ENCODE data around the gene PCGF3.
"Not testable (repeated sequence)": the region's sequence is repeated elsewhere in the genome, so short reads cannot be mapped to it uniquely, and the experiment has no call there.

The PCGF3 gene

GRCh38 chr4:683982-684622 is 21.5 kb upstream of the PCGF3 start:
- peak; percentile 67 for DNase-seq

DNA sequence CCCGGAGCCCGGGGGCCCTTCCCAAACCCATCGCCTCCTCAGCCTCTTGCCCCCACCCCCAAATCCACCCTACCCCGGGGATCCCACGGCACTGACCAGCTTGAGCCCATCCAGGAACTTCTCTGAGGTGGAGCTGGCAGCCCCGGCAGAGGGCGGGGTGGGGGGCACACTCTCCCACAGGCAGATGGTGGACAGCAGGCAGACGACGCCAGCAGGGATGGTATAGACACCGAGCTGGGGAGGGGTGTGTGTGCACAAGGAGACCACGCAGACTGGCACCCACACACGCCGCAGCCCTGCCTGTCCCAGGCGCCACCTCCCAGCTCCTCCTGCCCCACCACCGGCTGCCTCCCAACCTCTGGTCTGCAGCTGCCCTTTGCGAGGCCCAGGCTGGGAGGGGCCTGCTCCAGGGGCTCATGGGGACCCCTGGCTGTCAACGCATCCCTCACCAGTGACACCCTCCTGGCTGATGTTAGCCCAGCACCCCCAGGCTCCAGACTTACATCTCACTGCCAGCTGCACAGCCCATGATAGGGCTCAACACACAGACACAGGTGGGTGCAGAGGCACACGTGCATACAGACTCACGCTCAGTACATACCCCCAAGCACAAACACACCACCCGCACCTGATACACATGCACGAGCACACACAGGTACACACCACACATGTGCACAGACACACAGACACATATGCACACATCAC is 20.9 kb upstream of the PCGF3 start:
- no peak for DNase-seq

GRCh38 chr4:685679-686412 is 19.8 kb upstream of the PCGF3 start:
- no peak for DNase-seq

DNA sequence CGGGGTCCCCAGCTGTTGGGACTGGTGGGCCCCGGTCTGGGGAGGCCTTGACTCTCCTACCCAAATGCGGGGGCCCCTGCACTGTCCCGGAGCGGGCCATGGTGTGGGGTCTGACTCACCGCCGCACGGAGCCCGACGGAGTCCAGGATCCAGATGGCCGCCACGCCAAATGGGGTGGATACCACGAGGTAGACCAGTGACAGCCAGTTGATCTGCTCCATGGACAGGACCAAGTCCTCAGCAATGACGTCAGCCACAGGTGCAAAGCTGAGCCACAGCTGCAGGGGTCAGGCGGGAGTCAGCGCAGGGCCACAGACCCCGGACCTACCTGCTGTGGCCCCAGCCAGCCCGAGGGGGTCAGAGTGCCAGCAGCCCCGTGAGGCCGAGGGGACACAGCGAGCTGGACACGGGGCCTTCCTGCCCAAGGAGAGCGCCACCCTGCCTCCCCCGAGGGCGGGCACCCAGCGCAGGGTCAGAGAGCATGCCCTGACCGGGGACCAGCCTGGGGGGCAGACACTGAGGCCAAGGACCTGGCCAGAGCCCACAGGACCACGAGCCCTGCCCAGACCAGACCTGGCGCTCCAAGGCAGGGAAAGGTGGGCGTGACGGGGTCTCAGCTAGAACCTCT is 19.1 kb upstream of the PCGF3 start:
- DNase-seq = no peak

DNA sequence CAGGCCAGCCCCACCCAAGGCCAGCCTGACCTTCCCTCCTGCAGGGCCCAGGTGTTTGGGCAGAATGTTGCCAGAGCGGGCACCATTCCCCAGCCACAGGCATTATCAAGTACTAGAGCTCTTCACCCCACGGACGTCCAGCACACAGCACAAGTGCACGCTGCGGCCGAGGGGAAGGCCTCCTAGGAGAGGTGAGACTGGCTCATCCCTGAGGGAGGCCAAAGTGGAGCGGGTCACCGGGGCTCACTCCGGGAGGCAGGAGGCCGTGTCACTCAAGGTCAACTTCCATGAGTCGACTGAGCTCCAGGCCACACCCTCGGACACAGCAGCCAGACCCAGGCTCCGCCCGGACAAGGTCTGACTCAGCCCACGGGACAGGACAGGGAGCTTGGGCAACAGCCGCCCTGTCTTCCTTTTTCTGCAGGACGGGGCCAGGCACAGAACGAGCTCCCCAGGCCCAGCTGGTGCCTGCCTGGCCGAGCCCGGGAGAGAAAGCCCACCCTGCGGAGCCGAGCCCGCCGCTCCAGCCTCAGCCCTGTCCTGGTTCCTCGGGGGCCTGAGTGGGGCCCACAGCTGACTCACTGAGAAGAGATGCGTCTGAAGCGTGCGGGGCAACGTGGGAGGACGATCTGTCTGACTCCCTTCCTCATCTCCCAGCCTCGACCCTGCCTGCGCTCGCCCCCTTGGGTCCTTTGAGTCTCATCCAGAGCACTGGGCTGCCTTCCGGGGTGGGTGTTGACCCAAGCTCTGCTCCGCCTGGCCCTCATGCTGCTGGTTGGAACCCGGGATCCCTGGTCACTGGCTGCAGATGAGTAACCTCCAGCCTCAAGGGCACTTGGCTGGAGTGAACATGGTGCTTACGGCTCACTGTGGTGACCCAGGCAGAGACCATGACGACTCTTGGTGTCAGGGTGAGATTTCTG is 18.3 kb upstream of the PCGF3 start:
- DNase-seq = peak; percentile 96

GRCh38 chr4:687971-688853 is 17.4 kb upstream of the PCGF3 start:
- no peak for DNase-seq

GRCh38 chr4:688854-689681 is 16.6 kb upstream of the PCGF3 start, which contains the start of gene SLC49A3:
Gene SLC49A3, minus strand, starts transcription at chr4:689151. Its CDS starts 24 bp downstream, at chr4:689127.
- DNase-seq = peak; percentile 43

GRCh38 chr4:689723-690122 is 15.9 kb upstream of the PCGF3 start:
- no peak for DNase-seq

DNA sequence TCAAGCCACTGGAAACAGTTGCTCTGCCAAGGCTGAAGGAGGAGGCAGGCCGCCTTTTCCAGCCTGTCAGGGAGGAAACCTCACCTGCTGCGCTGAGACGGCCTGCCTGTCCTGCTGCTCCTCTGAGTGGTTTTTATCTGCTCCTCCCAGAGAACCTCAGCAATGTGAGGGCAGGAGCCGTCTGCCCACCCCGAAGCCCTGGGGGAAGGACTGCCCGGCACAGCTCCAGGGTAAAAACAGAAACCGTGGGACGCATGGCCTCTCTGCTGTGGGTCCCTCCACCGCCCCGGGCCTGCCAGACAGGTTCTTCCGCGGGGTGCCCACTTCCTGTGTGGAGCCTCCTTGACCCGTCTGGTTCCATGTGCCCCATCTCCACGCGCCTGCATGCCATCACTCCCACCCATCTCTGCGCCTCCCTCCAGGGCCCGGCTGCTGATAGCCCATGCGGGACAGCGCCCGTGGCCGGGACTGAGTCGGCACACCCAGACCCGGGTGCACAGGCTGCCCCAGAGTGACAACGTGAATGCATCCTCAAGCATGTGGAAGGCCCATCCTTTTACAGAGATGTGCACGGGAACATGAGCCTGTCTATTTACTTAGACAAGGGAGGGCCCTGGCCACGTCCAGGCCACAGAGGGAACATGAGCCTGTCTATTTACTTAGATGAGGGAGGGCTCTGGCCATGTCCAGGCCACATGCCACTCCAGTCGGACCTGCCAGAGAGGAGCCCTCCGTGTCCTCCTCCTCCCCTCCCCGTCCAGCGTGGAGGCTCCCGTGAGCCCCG is 12.7 kb upstream of the PCGF3 start:
- DNase-seq = no peak

DNA sequence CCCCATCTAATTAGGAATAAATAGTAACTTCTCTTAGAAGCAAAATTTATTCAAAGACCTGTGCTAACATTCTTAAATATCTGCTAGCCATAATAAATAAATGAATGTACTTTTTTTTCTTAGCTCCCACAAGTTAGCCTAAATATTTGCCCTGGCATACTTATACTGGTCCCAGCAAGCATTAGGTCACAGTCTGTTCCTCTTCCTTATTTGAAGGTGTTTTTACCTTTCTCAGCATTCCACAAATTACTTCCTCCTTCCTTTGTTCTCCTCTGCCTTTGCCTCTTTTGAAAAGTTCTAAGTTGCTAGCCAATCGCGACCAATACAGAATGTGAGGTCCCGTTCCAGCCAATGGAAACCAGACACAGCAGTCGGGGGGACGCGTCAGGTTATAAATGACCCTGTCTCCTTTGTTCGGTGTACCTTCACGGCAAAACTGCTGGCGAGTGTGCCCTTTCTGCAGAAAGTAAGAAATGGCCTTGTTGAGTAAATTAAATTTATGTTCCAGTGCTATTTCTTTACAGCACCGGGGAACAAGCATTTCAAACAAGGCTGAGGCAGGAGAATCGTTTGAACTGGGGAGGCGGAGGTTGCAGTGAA is 11.2 kb upstream of the PCGF3 start:
- not testable (repeated sequence) for DNase-seq

DNA sequence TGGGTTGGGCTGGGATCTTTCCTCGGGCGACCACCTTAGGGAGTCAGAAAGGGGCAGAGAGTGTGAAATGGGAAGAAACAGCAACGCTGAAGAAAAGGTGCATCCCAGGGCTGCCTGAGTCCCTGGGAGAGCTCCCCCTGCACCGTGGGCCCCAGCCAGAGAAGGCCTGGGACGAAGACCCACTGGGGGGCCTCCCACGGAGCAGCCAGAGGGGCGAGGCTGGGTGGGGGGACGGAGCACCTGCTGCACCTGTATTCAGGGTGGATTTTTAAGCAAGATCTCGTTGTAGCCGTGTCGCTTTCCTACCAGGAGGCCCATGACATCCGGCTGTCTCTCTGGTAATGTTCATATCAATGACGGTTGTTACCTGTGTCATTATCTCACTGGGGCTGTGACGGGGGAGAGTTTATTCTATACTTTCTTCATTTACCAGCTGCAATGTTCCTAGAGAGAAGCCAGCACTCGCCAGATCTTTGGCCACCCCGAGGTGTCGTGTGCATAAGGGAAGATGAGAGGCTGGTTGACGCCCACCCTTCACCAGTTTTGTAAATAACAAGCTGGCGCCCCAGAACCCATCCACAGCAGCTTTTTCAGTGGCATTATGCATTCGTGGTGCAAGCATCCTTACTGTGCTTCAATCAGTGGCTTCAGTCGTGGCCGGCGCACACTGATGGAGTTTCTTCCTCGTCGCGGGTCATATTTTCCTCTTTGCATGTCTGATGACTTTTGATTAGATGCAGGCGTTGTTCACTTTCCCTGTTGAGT is 5.6 kb upstream of the PCGF3 start:
- DNase-seq = no peak

DNA sequence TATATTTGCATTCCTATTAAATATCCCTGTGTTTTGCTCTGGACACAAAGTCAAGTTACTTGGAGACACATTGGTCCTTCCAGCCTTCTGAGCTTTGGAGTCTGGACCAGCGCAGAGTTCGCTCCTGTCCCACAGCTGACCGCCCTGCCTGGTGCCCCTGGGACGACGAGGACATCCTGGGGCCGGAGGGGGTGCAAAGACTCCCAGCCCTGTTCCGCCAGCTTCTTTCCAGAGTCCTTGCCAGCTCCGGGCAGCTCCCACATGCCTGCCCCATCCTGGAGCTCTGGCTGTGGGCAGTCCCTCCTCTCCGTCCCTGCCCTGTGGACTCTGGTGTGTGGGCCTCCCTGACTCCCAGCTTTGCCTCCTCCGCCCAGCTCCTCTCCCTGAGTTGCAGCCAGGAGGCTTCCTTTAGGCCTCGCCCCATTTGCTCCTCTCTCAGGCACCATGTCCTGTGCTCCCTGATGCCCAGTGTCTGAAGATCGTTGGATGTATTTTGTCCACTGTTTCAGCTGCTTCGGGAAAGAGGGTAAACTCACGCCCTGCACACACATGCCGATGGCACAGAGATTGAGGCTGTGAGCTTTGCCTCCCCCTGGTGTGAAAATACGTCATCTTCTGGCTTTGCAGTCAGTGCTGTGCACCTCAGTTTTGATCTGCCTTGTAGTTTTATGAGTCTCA is 4.9 kb upstream of the PCGF3 start:
- no peak for DNase-seq

DNA sequence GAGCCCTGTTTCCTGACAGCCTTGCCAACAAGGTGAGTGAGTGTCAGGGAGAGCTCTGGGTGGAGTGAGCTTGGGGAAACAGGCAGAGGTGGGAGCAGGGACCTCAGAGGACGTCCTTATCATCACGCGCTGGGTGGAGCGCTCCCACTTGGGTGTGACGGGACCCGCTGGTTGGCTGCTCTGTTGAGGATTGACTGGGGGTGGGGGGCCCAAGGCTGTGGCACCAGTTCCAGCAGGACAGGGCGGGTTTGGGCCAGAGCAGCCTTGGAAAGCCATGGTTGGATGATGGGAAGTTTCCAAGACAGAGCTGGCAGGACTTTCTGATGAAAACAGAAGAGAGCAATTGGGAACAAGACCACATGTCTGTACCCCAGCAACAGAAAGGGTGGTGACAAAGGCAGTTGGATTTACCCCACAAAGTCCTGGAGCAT is 3.0 kb upstream of the PCGF3 start:
- DNase-seq = no peak

DNA sequence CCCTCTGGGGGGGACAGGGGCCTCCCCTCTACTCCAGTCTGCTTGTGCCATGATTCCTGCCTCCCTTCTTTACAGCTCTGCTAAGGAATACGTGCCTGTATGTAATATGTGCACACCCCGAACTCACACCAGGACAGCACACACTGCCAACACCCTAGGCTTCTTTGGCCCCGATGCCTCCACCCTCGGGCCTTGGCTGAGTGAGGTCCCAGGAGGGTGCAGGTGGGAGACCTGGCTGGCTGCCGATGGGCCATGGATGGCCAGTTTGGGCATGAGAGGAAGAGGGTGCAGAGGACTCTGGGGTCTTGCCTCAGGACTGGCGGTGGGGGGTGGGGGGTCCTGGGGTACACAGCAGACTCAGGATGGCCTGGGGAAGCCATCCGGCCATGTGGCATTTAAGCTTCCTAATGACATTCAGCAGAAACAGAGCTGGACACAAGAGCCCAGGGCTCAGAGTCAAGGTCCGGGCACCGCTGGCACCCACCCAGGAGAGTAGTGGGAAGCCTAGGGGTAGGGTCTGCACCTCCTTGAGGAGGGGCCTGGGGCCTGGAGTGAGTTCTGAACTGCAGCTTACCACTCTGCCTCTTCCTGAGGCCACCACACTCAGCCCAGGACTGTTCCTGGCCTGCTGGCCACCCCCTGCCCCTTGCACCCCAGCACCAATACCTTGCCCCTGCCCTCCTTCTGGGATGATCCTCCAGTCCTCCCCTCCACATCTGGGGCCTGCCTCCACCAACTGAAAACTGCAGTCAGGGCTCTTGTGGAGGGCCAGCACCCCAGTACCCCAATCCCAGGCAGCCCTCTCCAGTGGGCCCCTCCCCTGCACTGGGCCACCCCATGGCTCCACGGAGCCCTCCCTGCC is 2.1 kb upstream of the PCGF3 start:
- no peak for DNase-seq

DNA sequence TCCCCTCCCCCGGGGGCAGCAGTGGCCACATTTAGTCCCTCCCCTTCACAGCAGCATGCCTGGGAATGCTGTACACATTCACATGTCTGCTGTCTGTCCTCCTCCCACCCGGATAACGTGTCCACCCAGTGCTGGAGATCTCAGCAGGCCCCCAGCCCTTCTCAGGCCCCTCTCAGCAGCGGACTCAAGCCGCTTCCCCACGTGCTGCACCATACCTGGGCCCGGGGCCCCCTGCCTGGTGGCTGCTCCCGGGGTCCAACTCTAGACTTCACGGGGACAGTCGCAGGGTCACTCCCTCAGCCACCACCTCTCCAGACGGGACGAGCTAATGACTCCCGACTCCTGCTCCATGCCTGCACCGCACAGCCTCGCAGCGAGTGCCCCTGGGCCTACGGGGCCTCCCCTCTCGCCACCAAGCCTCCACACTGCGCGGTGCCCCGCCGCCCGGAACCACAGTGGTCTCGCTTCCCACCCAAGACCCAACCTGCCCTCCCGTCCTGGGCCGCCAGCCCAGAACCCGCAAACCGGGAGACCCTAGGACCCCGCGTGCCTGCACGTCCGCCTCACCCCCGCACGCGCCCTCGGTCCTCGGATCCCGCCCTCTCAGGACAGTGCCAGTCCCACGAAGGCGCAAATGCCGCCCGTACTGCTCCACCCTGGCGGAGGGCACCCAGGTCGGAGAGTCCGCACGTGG is 1.3 kb upstream of the PCGF3 start:
- DNase-seq = no peak

GRCh38 chr4:704971-705277 is 708 bp upstream of the PCGF3 start:
- no peak for DNase-seq

Measured in suppressor macrophage treated with lipopolysaccharide for 4 hours (primary cell).